GM21529 (cell line): ENCODE data around the gene GAREM1.
"Not testable (repeated sequence)": the region's sequence is repeated elsewhere in the genome, so short reads cannot be mapped to it uniquely, and the experiment has no call there.

Experiments
- ATAC-seq: cut with Tn5 transposase; IDR thresholded peaks from one replicate; pipeline ENCODE4 v1.9.1; 2021; ENCODE audit not compliant: unreplicated experiment

The GAREM1 gene

GRCh38 chr18:32372381-32373061 lies 98.2 kb downstream of the GAREM1 start:
- no peak for ATAC-seq

- ATAC-seq, result no peak
Measured at GRCh38 chr18:32372047-32372380, 98.7 kb downstream of the GAREM1 start.

- no peak for ATAC-seq
Measured at GRCh38 chr18:32371384-32371783, 99.3 kb downstream of the GAREM1 start.

- no peak for ATAC-seq
Measured at GRCh38 chr18:32368991-32369390, 101.7 kb downstream of the GAREM1 start.

GRCh38 chr18:32368170-32368569 lies 102.5 kb downstream of the GAREM1 start:
- no peak for ATAC-seq

GRCh38 chr18:32366586-32367538 lies 103.8 kb downstream of the GAREM1 start:
- ATAC-seq, result no peak

- no peak for ATAC-seq
Measured at GRCh38 chr18:32362484-32362883, 108.2 kb downstream of the GAREM1 start.

GRCh38 chr18:32360682-32361345 lies 109.9 kb downstream of the GAREM1 start:
- ATAC-seq, result no peak

GRCh38 chr18:32358529-32358928 lies 112.2 kb downstream of the GAREM1 start:
- no peak for ATAC-seq

GRCh38 chr18:32358075-32358474 lies 112.6 kb downstream of the GAREM1 start:
- no peak for ATAC-seq

- no peak for ATAC-seq
Measured at GRCh38 chr18:32355896-32356295, 114.8 kb downstream of the GAREM1 start.

- no peak for ATAC-seq
Measured at GRCh38 chr18:32354518-32354917, 116.2 kb downstream of the GAREM1 start.

GRCh38 chr18:32353257-32353656 lies 117.4 kb downstream of the GAREM1 start:
- ATAC-seq, result no peak

- ATAC-seq, result no peak
Measured at GRCh38 chr18:32351032-32351431, 119.7 kb downstream of the GAREM1 start.

- ATAC-seq, result no peak
Measured at GRCh38 chr18:32349728-32350395, 120.8 kb downstream of the GAREM1 start.

GRCh38 chr18:32346671-32347070 lies 124.0 kb downstream of the GAREM1 start:
- ATAC-seq, result no peak

- no peak for ATAC-seq
Measured at GRCh38 chr18:32343634-32344033, 127.0 kb downstream of the GAREM1 start.

- ATAC-seq, result not testable (repeated sequence)
Measured at GRCh38 chr18:32341112-32341511, 129.6 kb downstream of the GAREM1 start.

GRCh38 chr18:32339045-32339444 lies 131.6 kb downstream of the GAREM1 start:
- no peak for ATAC-seq

- ATAC-seq, result no peak
Measured at GRCh38 chr18:32337821-32338220, 132.9 kb downstream of the GAREM1 start.

GRCh38 chr18:32337347-32337746 lies 133.3 kb downstream of the GAREM1 start:
- ATAC-seq, result no peak
